Nephron progenitor cell (in vitro differentiated cells): Measurements from ENCODE around the gene OR7G1.

ENCODE experiments used
- DNase-seq: peaks from one replicate; pipeline ENCODE4 v3.0.0; 2021
- H3K27ac Mint-ChIP-seq: 2 replicates; pipeline ENCODE4 v1.8.0; 2021; ENCODE audit warnings: mild to moderate bottlenecking, moderate library complexity, mixed read lengths
- H3K27me3 Mint-ChIP-seq: 2 replicates; pipeline ENCODE4 v1.8.0; 2021; ENCODE audit warnings: mild to moderate bottlenecking, low read depth, mixed read lengths; ENCODE audit not compliant: poor library complexity
- H3K36me3 Mint-ChIP-seq: 2 replicates; pipeline ENCODE4 v1.8.0; 2021; ENCODE audit warnings: low read depth, mixed read lengths
- H3K4me1 Mint-ChIP-seq: 2 replicates; pipeline ENCODE4 v1.8.0; 2021; ENCODE audit warnings: mixed read lengths
- H3K4me3 Mint-ChIP-seq: 2 replicates; pipeline ENCODE4 v1.8.0; 2021; ENCODE audit warnings: mild to moderate bottlenecking, moderate library complexity, mixed read lengths
- H3K9me3 Mint-ChIP-seq: 2 replicates; pipeline ENCODE4 v1.8.0; 2021; ENCODE audit warnings: mild to moderate bottlenecking, moderate library complexity, mixed read lengths
- CTCF ChIP-seq: fragments of 200-600 bp; sonication (generic); IDR thresholded peaks from 2 replicates; pipeline ENCODE4 v1.5.0; 2021; ENCODE audit warnings: antibody characterized with exemption

Gene OR7G1

DNA sequence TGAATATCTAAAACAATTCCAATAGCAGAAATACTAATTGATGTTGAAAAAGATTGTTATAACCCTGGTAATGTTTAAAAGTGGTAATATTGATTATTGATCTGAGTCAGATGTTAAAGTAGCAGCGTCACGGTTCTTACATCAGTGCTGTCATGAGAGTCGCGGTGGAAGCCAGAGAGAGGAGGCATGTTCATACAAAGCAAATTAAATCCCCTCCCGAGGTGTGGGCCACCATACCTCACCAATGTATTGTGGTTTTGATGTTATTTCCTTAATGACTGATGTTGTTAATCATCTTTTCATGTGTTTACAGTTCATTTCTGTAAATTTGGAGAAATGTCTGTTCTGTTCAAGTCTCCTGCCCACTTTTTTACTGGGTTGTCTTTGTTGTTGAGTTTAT, 35.8 kb upstream of the OR7G1 start:
- Mint-ChIP-seq H3K27me3 (peaks cover 3% of the 10 kb centered on the region), H3K4me1 (no peaks in the 10 kb centered on the region), H3K36me3 (peaks cover 100% of the 10 kb centered on the region), H3K27ac (no peak overlapping the region), H3K4me3 (no peak overlapping the region), H3K9me3 (peaks cover 100% of the 10 kb centered on the region)
- TF ChIP-seq CTCF: no peak
- no peak for DNase-seq

DNA sequence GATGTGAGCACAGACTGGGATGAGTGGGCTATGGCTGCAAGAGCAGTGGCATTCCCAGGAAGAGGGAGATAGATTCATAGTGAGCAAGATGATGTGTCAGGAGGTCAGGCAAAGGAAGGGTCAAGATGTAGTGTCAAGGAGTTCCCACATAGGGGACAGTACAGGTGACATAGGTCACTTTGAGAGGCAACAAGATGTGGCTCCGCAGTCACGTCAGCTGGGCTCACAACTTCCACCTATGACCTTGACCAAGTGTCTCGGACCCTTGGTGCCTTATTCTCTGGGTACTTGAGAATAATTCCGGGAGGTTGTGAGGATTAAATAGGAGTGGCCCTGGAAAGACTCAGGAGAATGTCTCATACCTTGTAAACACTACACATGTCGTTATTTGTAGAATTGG, 35.1 kb upstream of the OR7G1 start:
- H3K27me3 Mint-ChIP-seq: peaks cover 3% of the 10 kb centered on the region
- TF ChIP-seq CTCF: no peak
- peaks cover 99% of the 10 kb centered on the region for H3K9me3 Mint-ChIP-seq
- no peak overlapping the region for H3K27ac Mint-ChIP-seq
- no peak for DNase-seq
- no peak overlapping the region for H3K4me3 Mint-ChIP-seq
- peaks cover 100% of the 10 kb centered on the region for H3K36me3 Mint-ChIP-seq
- no peaks in the 10 kb centered on the region for H3K4me1 Mint-ChIP-seq

DNA sequence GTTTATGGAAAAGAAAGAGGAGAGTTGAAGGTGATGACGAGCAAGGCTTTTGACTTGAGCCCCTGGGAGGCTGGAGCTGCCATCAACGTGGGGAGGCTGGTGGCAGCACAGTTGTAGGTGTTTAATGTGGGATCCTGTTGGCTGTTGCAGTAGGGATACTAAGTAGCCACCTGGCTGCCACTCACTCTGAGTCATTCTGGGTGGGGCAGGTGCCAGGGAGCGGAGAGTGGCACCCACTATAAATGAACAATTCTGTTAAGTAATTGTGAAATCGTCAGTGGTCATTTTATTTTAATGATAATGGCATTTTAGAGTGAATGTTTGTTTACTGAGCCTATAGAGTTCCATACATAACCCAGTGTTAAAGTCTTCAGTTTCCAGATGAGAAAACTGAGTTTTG, 34.4 kb upstream of the OR7G1 start:
- no peak for TF ChIP-seq CTCF
- no peak for DNase-seq
- Mint-ChIP-seq H3K27me3 (peaks cover 3% of the 10 kb centered on the region), H3K27ac (no peak overlapping the region), H3K4me1 (no peaks in the 10 kb centered on the region), H3K9me3 (peaks cover 99% of the 10 kb centered on the region), H3K4me3 (no peak overlapping the region), H3K36me3 (peaks cover 100% of the 10 kb centered on the region)

DNA sequence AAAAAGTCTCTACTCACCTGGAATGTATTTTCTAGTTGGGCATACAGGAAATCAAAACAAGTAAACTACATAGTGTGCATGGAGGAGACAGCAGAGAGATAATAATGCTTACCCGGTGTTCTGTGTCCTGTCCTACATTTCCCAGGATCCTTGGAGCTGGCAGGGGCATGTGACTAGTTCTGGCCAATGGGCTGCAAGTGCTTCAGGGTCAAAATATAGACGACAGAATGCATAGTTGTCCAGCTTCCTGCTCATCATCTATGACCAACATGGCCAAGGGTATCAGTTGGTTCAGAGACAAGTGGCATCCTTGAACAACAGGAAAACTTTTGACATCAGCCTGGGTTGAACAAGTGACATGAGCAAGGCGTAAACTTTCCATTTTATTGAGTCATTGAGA, 33.1 kb upstream of the OR7G1 start:
- no peak for DNase-seq
- Mint-ChIP-seq H3K9me3 (peaks cover 99% of the 10 kb centered on the region), H3K4me3 (no peak overlapping the region), H3K4me1 (no peaks in the 10 kb centered on the region), H3K36me3 (peaks cover 100% of the 10 kb centered on the region), H3K27me3 (peaks cover 2% of the 10 kb centered on the region), H3K27ac (no peak overlapping the region)
- no peak for TF ChIP-seq CTCF

GRCh38 chr19:9146882-9147281, 31.3 kb upstream of the OR7G1 start:
- peaks cover 99% of the 10 kb centered on the region for H3K9me3 Mint-ChIP-seq
- no peak overlapping the region for H3K4me3 Mint-ChIP-seq
- no peak overlapping the region for H3K27ac Mint-ChIP-seq
- H3K4me1 Mint-ChIP-seq: no peaks in the 10 kb centered on the region
- no peak for DNase-seq
- peaks cover 2% of the 10 kb centered on the region for H3K27me3 Mint-ChIP-seq
- H3K36me3 Mint-ChIP-seq: peaks cover 100% of the 10 kb centered on the region
- TF ChIP-seq CTCF: no peak

GRCh38 chr19:9144920-9145319, 29.4 kb upstream of the OR7G1 start:
- peaks cover 2% of the 10 kb centered on the region for H3K27me3 Mint-ChIP-seq
- H3K27ac Mint-ChIP-seq: no peak overlapping the region
- peaks cover 8% of the 10 kb centered on the region for H3K4me1 Mint-ChIP-seq
- no peak overlapping the region for H3K4me3 Mint-ChIP-seq
- DNase-seq: no peak
- no peak for TF ChIP-seq CTCF
- H3K36me3 Mint-ChIP-seq: peaks cover 98% of the 10 kb centered on the region
- peaks cover 99% of the 10 kb centered on the region for H3K9me3 Mint-ChIP-seq
